K562 (cell line): Measurements from ENCODE around the gene FTSJ3. TPM values are rescaled to one million over a fixed set of nuclear protein-coding genes. Genes with fewer than 3 reads are reported as not detected.

ENCODE experiments used
- BHLHE40 ChIP-seq: IDR thresholded peaks from 2 replicates; pipeline ENCODE4 v1.6.1; 2011; ENCODE audit warnings: low read length, improper control_type of control experiment
- DNMT1 ChIP-seq: fragments of 450-650 bp; IDR thresholded peaks from 2 replicates; pipeline ENCODE4 v1.6.1; 2016; ENCODE audit warnings: antibody characterized with exemption, mild to moderate bottlenecking
- EGR1 ChIP-seq: fragments of 450-650 bp; conservative IDR thresholded peaks from 2 replicates; pipeline ENCODE4 v1.6.1; 2017; ENCODE audit warnings: mild to moderate bottlenecking
- ELF1 ChIP-seq: fragments of 200-800 bp; sonication (Bioruptor generic); IDR thresholded peaks from 2 replicates; pipeline ENCODE4 v1.6.1; 2016; ENCODE audit warnings: missing genetic modification characterization, missing compliant biosample characterization
- EWSR1 ChIP-seq: fragments of 450-650 bp; IDR thresholded peaks from 2 replicates; pipeline ENCODE4 v1.6.1; 2018; ENCODE audit warnings: borderline replicate concordance, mild to moderate bottlenecking, low read depth, moderate library complexity; ENCODE audit not compliant: partially characterized antibody
- FIP1L1 ChIP-seq: fragments of 200-400 bp; formaldehyde crosslinking; IDR thresholded peaks from 2 replicates; pipeline ENCODE4 v1.6.1; 2018; ENCODE audit warnings: mild to moderate bottlenecking, low read depth, low read length; ENCODE audit not compliant: poor library complexity, severe bottlenecking
- HOXB6 ChIP-seq: fragments of 250-450 bp; sonication (Bioruptor Pico); IDR thresholded peaks from 2 replicates; pipeline ENCODE4 v1.5.1; 2022; ENCODE audit warnings: mild to moderate bottlenecking, borderline replicate concordance
- KDM2B ChIP-seq: fragments of 250-450 bp; sonication (Bioruptor Pico); IDR thresholded peaks from 2 replicates; pipeline ENCODE4 v1.8.0; 2021; ENCODE audit warnings: mild to moderate bottlenecking, moderate library complexity
- NCOA4 ChIP-seq: fragments of 450-650 bp; IDR thresholded peaks from 2 replicates; pipeline ENCODE4 v1.6.1; 2018; ENCODE audit warnings: mild to moderate bottlenecking; ENCODE audit not compliant: partially characterized antibody
- NR2C2 ChIP-seq, 2 experiments: fragments of 200-800 bp in 1 of 2; sonication (Bioruptor generic) in 1 of 2; sonication (generic) in 1 of 2; formaldehyde crosslinking in 1 of 2; IDR thresholded peaks; 2 replicates each; pipeline versions ENCODE4 v1.6.1 to v1.8.0; 2016 to 2022; ENCODE audit warnings: mild to moderate bottlenecking in 1 of 2, missing compliant biosample characterization in 1 of 2, missing genetic modification characterization in 1 of 2, missing genetic modification reagents in 1 of 2
- PHF21A ChIP-seq: fragments of 450-650 bp; IDR thresholded peaks from 2 replicates; pipeline ENCODE4 v1.6.1; 2017; ENCODE audit warnings: low read depth, borderline replicate concordance
- RBM15 ChIP-seq: fragments of 200-400 bp; formaldehyde crosslinking; IDR thresholded peaks from 2 replicates; pipeline ENCODE4 v1.6.1; 2018; ENCODE audit warnings: mild to moderate bottlenecking, low read length, moderate library complexity; ENCODE audit not compliant: insufficient read depth
- SAP30 ChIP-seq: fragments of 200-600 bp; sonication (generic); IDR thresholded peaks from 2 replicates; pipeline ENCODE4 v1.6.1; 2012; ENCODE audit warnings: borderline replicate concordance, low read depth, mild to moderate bottlenecking, moderate library complexity, low read length, control low read depth, inconsistent platforms; ENCODE audit not compliant: insufficient read depth, poor library complexity, severe bottlenecking
- SREBF2 ChIP-seq: sonication (generic); formaldehyde crosslinking; IDR thresholded peaks from 2 replicates; pipeline ENCODE4 v1.4.0; 2020; ENCODE audit warnings: mild to moderate bottlenecking, missing genetic modification reagents
- STAT5B ChIP-seq: fragments of 250-450 bp; sonication (Bioruptor Pico); IDR thresholded peaks from 2 replicates; pipeline ENCODE4 v1.8.0; 2021; ENCODE audit warnings: mild to moderate bottlenecking, inconsistent platforms
- TAF15 ChIP-seq: fragments of 200-400 bp; formaldehyde crosslinking; IDR thresholded peaks from 2 replicates; pipeline ENCODE4 v1.6.1; 2017; ENCODE audit warnings: mild to moderate bottlenecking, low read depth, low read length, moderate library complexity
- ZBTB1 ChIP-seq: sonication (generic); formaldehyde crosslinking; IDR thresholded peaks from 2 replicates; pipeline ENCODE4 v1.8.1; 2023; ENCODE audit warnings: missing genetic modification reagents, low read depth, mild to moderate bottlenecking, borderline replicate concordance
- ZBTB8A ChIP-seq: fragments of 450-650 bp; IDR thresholded peaks from 2 replicates; pipeline ENCODE4 v1.6.1; 2018; ENCODE audit warnings: mild to moderate bottlenecking, moderate library complexity; ENCODE audit not compliant: partially characterized antibody
- ZFP1 ChIP-seq: fragments of 450-650 bp; formaldehyde crosslinking; IDR thresholded peaks from 2 replicates; pipeline ENCODE4 v1.4.0; 2020; ENCODE audit warnings: mild to moderate bottlenecking, mixed read lengths
- ZNF282 ChIP-seq: sonication (generic); formaldehyde crosslinking; IDR thresholded peaks from 2 replicates; pipeline ENCODE4 v1.8.1; 2023; ENCODE audit warnings: missing genetic modification reagents
- ZNF354B ChIP-seq: fragments of 250-450 bp; sonication (Bioruptor Pico); IDR thresholded peaks from 2 replicates; pipeline ENCODE4 v1.4.0; 2020
- ZNF431 ChIP-seq: sonication (generic); formaldehyde crosslinking; IDR thresholded peaks from 2 replicates; pipeline ENCODE4 v1.8.0; 2022; ENCODE audit warnings: mild to moderate bottlenecking, missing genetic modification reagents
- ZNF445 ChIP-seq: fragments of 250-450 bp; sonication (Bioruptor Pico); IDR thresholded peaks from 2 replicates; pipeline ENCODE4 v1.4.0; 2020; ENCODE audit warnings: low read depth, mild to moderate bottlenecking, moderate library complexity
- ZNF707 ChIP-seq: fragments of 250-450 bp; sonication (Bioruptor Pico); conservative IDR thresholded peaks from 2 replicates; pipeline ENCODE4 v1.8.0; 2022; ENCODE audit warnings: inconsistent platforms, mild to moderate bottlenecking, moderate library complexity
- polyA plus RNA-seq, 8 experiments: library from polyadenylated mRNA; depleted of rRNA in 4 of 8; stranded (reverse) in 5 of 8; unstranded in 3 of 8; fragments of >200 nt; fragmentation: Nextera tagmentation in 2 of 8; fragmentation: Illumina TruSeq in 1 of 8; extraction: Ambion mirVana in 2 of 8; extraction: Trizol in 1 of 8; gene quantifications; 2 replicates each; pipeline versions ENCODE4 v1.2.1 to v1.2.3, GENCODE V29; 2011 to 2014; ENCODE audit warnings: inconsistent platforms in 1 of 8, missing spikeins in 1 of 8
- total RNA-seq, 7 experiments: library from RNA; depleted of rRNA in 6 of 7; stranded (reverse); fragments of >200 nt in 6 of 7; fragmentation: Illumina TruSeq in 2 of 7; extraction: Trizol in 2 of 7; gene quantifications; 2 replicates each; pipeline versions ENCODE4 v1.2.1 to v1.2.3, GENCODE V29; 2011 to 2021; ENCODE audit warnings: low replicate concordance in 1 of 7
- TF ChIP-seq, protein P1 (sequence below): fragments of 250-450 bp; sonication (Bioruptor Pico); IDR thresholded peaks from 2 replicates; pipeline ENCODE4 v1.5.0; 2021; ENCODE audit warnings: mild to moderate bottlenecking, moderate library complexity

The FTSJ3 gene
- total and polyA plus RNA-seq, 9 of the 15 experiments (the other 6 are each of a cell fraction or from before 2014, with no cell fraction given), result 18.0 to 65.6 (median 52.4) TPM

DNA sequence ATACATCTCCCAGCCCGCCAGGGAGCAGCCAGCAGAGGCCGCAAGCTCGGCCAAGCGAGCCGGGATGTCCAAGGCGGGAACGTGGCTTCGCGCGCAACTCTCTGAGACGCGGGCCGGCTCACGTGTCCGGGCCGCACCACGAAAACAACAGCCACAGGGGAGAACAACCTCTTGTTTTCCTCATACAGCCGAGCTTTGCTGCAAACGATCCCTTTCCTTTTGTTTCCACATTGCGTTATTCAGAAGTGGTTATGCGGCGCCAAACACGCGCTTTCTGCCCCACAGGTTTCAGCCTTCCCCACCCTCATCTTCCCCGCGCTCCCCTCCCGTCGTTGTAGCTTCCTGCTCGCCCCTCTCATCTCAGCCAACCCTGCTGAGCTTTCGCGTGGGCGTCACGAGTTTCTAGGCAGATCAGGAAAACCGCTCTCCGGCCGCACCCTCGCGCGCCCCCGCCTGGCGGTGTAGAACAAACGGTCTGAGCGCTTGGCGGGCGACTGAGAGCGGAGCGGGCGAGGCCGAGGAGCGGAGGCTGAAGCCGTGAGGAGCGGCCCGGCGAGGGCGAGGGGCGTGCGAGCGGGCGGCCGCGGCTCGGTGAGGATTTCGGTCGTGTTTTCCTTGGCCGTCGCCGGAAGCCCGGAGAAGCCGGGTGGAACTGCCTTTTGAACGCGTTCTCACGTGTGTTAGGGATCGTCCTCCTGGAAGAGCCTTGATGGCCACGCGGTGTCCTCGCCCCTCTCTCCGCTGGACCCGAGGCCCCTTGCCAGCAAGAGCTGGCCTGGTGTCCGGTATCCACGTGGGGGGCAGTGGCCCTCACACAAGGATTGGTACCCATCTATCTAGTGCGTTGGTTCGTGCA, 21.6 kb upstream of the FTSJ3 start (continued):
- TF ChIP-seq NCOA4 (no peak), ZNF354B (0 out of 2 replicates have a peak, but pooled peaks have one; percentile 33), BHLHE40 (peak; percentile 96), RBM15 (no peak), ZBTB1 (CRISPR knock-in tag) (no peak), EGR1 (peak; percentile 84), ELF1 (tag) (no peak), PHF21A (no peak), DNMT1 (no peak), STAT5B (CRISPR knock-in tag) (no peak), NR2C2 (CRISPR knock-in tag; IDR thresholded peaks at IDR 0.05) (peak; percentile 64; the same call in 1 of the 2 replicates), NR2C2 (tag; IDR thresholded peaks at IDR 0.05) (peak; percentile 79), HOXB6 (CRISPR knock-in tag) (no peak), SREBF2 (CRISPR knock-in tag) (no peak), KDM2B (peak; percentile 65; the same call in 1 of the 2 replicates), SAP30 (no peak), ZBTB8A (no peak), ZFP1 (CRISPR knock-in tag) (no peak), ZNF282 (CRISPR knock-in tag) (peak; percentile 90; the same call in 1 of the 2 replicates), ZNF445 (CRISPR knock-in tag) (no peak; the same call in 1 of the 2 replicates), EWSR1 (no peak), TAF15 (no peak), FIP1L1 (peak; percentile 93), ZNF707 (0 out of 2 replicates have a peak, but pooled peaks have one; percentile 58), ZNF431 (CRISPR knock-in tag) (peak; percentile 76; the same call in 1 of the 2 replicates)
- TF ChIP-seq, protein P1, sequence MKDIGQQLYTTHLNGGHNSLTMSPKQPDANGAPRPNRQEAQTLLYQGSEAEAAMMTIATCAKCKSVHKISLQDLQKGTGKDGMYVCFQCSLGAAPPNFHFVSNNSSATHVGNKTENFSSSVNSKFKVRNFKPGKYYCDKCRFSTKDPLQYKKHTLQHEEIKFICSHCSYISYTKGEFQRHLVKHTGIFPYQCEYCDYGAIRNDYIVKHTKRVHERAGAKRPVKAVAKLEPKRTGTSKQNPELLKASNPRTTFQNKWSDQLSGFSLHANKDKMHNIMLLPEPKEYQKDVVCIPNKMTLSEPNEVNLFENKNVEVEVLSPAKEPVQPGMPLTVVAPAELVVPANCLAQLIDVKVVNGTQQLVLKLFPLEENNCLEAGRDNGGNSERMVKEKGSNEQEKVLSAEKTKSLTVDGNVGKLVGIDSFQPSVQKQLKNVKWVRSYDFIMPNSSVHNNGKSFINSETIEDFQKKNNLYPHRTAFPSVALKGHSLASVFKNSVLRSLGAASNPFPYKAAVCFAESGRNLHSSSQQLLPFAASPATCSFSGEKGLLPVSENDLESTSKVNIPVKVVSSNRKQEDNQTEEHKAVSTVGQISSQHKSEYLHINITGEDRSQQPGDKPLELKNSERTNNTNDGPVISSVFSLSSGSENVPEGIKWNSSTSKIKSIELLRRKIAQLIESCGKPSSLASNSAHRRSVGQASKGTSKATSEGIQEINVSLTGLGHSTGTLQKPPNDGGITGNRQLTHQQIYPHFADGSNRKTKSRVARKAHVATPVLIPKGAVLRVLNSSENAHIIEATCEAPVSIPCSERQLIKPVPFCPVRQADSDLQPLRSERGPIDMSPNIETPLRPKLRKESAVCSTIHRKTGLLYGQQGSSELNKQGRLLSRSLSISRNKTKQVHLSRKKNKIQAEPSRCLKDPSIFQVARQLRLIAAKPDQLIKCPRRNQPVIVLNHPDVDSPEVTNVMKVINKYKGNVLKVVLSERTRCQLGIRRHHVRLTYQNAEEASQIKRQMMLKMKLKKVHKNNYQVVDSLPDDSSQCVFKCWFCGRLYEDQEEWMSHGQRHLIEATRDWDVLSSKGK, result no peak
